ENCODE measurements around the gene SNX5.

SNX5 gene

DNA sequence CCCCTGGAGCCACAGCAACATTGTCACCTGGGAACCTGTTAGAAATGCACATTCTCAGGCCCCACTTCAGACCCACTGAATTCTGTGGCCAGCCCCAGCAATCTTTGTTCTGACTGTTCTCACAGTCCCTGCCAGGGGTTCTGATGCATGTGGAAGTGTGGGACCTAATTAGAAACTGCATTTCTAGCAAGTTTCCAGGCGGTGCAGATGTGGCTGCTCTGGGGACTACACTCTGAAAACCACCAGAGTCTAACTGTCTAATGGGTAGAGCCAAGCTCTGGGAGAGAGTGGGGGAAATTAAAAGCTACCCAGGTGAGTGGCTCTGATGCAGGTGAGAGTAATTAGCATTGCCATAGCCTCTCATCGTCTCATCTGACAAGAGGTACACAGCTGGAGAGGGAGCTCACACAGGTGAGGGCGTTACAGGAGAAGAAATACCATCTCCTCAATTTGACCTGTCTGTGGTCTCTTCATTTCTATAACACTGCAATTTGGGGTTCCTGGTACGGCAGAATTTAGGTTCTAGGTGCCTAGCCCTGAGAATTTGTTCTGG is 66.0 kb downstream of the SNX5 start:
- no peak overlapping the region for H3K9ac ChIP-seq (ENCODE audit: low read depth, low read length)
- H3K4me3 ChIP-seq (ENCODE audit: low read depth in 1 of 2, low read length in 2 of 2) = no peak overlapping the region
- no peak for TF ChIP-seq EZH2 (IDR thresholded peaks at IDR 0.05; ENCODE audit: borderline replicate concordance, low read depth, low read length, severe bottlenecking)
- TF ChIP-seq, protein P1, sequence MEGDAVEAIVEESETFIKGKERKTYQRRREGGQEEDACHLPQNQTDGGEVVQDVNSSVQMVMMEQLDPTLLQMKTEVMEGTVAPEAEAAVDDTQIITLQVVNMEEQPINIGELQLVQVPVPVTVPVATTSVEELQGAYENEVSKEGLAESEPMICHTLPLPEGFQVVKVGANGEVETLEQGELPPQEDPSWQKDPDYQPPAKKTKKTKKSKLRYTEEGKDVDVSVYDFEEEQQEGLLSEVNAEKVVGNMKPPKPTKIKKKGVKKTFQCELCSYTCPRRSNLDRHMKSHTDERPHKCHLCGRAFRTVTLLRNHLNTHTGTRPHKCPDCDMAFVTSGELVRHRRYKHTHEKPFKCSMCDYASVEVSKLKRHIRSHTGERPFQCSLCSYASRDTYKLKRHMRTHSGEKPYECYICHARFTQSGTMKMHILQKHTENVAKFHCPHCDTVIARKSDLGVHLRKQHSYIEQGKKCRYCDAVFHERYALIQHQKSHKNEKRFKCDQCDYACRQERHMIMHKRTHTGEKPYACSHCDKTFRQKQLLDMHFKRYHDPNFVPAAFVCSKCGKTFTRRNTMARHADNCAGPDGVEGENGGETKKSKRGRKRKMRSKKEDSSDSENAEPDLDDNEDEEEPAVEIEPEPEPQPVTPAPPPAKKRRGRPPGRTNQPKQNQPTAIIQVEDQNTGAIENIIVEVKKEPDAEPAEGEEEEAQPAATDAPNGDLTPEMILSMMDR (IDR thresholded peaks at IDR 0.05; ENCODE audit: borderline replicate concordance, extremely low read depth, low read length, poor library complexity, severe bottlenecking) = no peak
- DNase-seq (no peak), ATAC-seq (ENCODE audit: insufficient read depth, low read depth) (no peak)
- no peaks in the 10 kb centered on the region for H3K79me2 ChIP-seq (ENCODE audit: insufficient read depth, low read length)
- H2AFZ ChIP-seq (ENCODE audit: low read depth, low read length) = no peak overlapping the region
- no peaks in the 10 kb centered on the region for H3K36me3 ChIP-seq (ENCODE audit: insufficient read depth, low read length)
- H3K27ac ChIP-seq (ENCODE audit: low read length) = no peak overlapping the region
- H4K20me1 ChIP-seq (ENCODE audit: insufficient read depth, low read length) = no peaks in the 10 kb centered on the region; the same call in 1 of the 2 replicates
- no peaks in the 10 kb centered on the region for H3K4me1 ChIP-seq (ENCODE audit: insufficient read depth, low read length)
- no peaks in the 10 kb centered on the region for H3K27me3 ChIP-seq (ENCODE audit: insufficient read depth, low read length, poor library complexity)
- H3K9me3 ChIP-seq (ENCODE audit: insufficient read depth, low read length, severe bottlenecking) = no peaks in the 10 kb centered on the region
- H3K4me2 ChIP-seq (ENCODE audit: insufficient read depth, low read length) = no peak overlapping the region

DNA sequence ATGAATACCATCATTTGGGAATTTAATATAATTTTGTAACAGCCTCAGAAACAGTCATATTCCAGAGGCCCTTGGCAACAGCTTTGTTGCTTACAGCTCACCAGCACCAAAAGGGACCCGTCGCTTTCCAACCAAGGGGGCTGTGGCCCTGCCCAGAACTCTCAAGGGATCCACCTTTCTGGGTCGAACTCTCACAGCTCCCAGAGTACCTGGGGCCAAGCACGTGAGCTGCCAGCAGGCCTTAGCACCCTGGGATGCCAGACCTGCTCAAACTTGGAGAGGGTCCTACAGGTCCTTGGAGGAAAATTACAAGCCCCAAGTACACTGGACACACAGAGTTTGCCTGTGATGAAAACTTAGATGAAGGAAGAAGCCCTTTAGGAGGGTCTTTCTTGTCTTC is 66.6 kb downstream of the SNX5 start:
- TF ChIP-seq, protein P1 (IDR thresholded peaks at IDR 0.05; ENCODE audit: borderline replicate concordance, extremely low read depth, low read length, poor library complexity, severe bottlenecking) = no peak
- TF ChIP-seq EZH2 (IDR thresholded peaks at IDR 0.05; ENCODE audit: borderline replicate concordance, low read depth, low read length, severe bottlenecking) = no peak
- no peaks in the 10 kb centered on the region for H3K9me3 ChIP-seq (ENCODE audit: insufficient read depth, low read length, severe bottlenecking)
- H2AFZ ChIP-seq (ENCODE audit: low read depth, low read length) = no peak overlapping the region
- no peak overlapping the region for H3K27ac ChIP-seq (ENCODE audit: low read length)
- no peak overlapping the region for H3K4me2 ChIP-seq (ENCODE audit: insufficient read depth, low read length)
- DNase-seq (no peak), ATAC-seq (ENCODE audit: insufficient read depth, low read depth) (no peak)
- no peaks in the 10 kb centered on the region for H3K27me3 ChIP-seq (ENCODE audit: insufficient read depth, low read length, poor library complexity)
- H3K9ac ChIP-seq (ENCODE audit: low read depth, low read length) = no peak overlapping the region
- H3K36me3 ChIP-seq (ENCODE audit: insufficient read depth, low read length) = no peaks in the 10 kb centered on the region
- no peaks in the 10 kb centered on the region for H3K79me2 ChIP-seq (ENCODE audit: insufficient read depth, low read length)
- no peak overlapping the region for H3K4me3 ChIP-seq (ENCODE audit: low read depth in 1 of 2, low read length in 2 of 2)
- no peaks in the 10 kb centered on the region; the same call in 1 of the 2 replicates for H4K20me1 ChIP-seq (ENCODE audit: insufficient read depth, low read length)
- H3K4me1 ChIP-seq (ENCODE audit: insufficient read depth, low read length) = no peaks in the 10 kb centered on the region

DNA sequence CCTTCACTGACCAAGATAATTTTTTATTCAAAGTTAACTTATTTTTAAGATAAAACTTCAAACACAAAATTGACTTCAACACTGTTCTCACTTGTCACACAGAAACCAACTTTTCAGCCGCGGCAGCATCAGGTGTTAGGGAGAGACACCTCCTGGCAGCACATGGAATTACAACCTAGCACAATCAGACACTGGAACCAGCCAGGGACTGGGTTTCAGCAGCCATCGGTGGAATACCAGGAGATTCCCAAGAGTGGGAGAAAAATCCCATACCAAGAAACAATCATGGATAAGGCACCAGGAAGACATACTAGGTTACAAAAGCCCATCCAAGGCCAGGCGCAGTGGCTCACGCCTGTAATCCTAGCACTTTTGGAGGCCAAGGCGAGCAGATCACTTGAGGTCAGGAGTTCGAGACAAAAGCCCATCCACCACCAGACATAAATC is 70.0 kb downstream of the SNX5 start:
- Histone ChIP-seq H3K79me2 (ENCODE audit: insufficient read depth, low read length) (no peaks in the 10 kb centered on the region), H3K4me3 (ENCODE audit: low read depth in 1 of 2, low read length in 2 of 2) (no peak overlapping the region), H3K4me1 (ENCODE audit: insufficient read depth, low read length) (no peaks in the 10 kb centered on the region), H3K9ac (ENCODE audit: low read depth, low read length) (no peak overlapping the region), H2AFZ (ENCODE audit: low read depth, low read length) (no peak overlapping the region), H3K36me3 (ENCODE audit: insufficient read depth, low read length) (no peaks in the 10 kb centered on the region), H4K20me1 (ENCODE audit: insufficient read depth, low read length) (no peaks in the 10 kb centered on the region; the same call in none of the 2 replicates), H3K27ac (ENCODE audit: low read length) (no peak overlapping the region), H3K9me3 (ENCODE audit: insufficient read depth, low read length, severe bottlenecking) (no peaks in the 10 kb centered on the region), H3K4me2 (ENCODE audit: insufficient read depth, low read length) (no peak overlapping the region), H3K27me3 (ENCODE audit: insufficient read depth, low read length, poor library complexity) (peaks cover 3% of the 10 kb centered on the region)
- ATAC-seq (ENCODE audit: insufficient read depth, low read depth) (peak; percentile 88), DNase-seq (peak; percentile 69)
- TF ChIP-seq, protein P1 (IDR thresholded peaks at IDR 0.05; ENCODE audit: borderline replicate concordance, extremely low read depth, low read length, poor library complexity, severe bottlenecking) = peak; percentile 94
- no peak for TF ChIP-seq EZH2 (IDR thresholded peaks at IDR 0.05; ENCODE audit: borderline replicate concordance, low read depth, low read length, severe bottlenecking)

All from DND-41 (cell line).